Right renal pelvis (tissue), 4 donors: ENCODE data around the gene PUDP. TPM values are rescaled to one million over a fixed set of nuclear protein-coding genes. Genes with fewer than 3 reads are reported as not detected.
"Not testable (repeated sequence)": the region's sequence is repeated elsewhere in the genome, so short reads cannot be mapped to it uniquely, and the experiment has no call there.

Experiments
- DNase-seq, 4 donors: peaks; one replicate each; pipeline ENCODE4 v3.0.0-alpha.2; 2013; ENCODE audit warnings: low read depth in 4 of 4, low spot score in 3 of 4, missing footprints in 1 of 4
- polyA plus RNA-seq, 4 donors: library from polyadenylated mRNA; unstranded; fragments of 120-200 nt; gene quantifications; one replicate each; pipeline ENCODE4 v1.2.1, GENCODE V29; 2013; ENCODE audit not compliant: insufficient read length in 4 of 4

PUDP gene
- polyA plus RNA-seq, 4 donors = 21.0 to 25.8 (median 25.1) TPM

- no peak for DNase-seq
These were observed 37.1 kb downstream of the PUDP start for GRCh38 chrX:7110821-7111276.

GRCh38 chrX:7109838-7110793 is 37.8 kb downstream of the PUDP start:
- DNase-seq = no peak

GRCh38 chrX:7109049-7109531 is 38.9 kb downstream of the PUDP start:
- no peak for DNase-seq

DNA sequence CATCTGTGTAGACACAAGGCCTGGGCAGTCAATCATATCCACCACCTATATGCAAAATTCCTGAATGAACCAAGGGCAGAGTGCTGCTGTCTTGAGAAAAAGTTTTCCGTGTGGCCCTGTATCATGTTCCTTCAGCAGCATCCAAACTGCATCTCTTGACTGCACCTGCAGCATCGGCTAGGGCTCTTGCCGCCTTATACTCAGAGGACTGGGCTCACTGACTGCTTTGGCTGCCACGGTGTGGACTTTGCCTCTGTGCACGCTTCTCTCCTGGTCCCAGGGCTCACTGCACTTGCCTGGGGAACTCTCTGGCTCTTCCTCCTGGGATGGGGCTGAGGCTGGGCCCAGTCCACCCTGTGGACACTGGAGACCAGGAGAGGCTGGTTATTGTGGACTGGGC is 39.9 kb downstream of the PUDP start:
- DNase-seq = no peak

DNA sequence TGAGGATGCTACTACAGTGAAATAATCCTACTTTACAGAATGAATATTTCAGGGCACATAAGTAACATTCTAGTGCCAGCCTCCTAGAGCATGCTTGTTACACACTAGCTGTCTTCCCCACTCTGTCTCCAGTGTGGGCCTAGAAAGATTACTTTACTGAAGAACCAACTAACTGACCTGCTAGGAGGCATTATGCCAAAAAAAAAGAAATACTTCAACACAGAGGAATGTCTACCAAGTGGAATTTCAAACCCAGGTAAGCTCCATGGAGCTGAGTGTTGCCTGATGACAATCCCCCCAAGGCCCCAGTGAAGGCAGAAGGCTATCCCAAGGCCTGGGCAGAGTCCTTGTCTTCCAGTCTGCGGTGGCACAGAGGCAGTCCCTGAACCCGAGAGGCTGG is 41.3 kb downstream of the PUDP start:
- DNase-seq = no peak

DNA sequence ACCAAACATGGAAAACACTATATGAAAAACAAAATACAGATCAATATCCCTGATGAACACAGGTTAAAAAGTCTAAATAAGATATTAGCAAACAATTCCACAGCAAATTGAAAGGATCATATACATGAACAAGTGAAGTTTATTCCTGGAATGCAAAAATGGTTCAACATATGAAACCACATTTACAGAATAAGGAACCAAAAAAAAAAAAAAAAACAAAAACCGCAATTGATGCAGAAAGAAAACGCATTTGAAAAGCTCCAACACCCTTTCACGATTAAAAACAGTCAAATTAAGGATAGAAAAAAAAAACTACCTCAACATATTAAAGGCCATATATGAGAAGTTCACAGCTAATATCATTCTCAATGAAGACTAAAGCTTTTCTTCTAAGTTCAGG is 45.8 kb downstream of the PUDP start:
- DNase-seq = no peak

DNA sequence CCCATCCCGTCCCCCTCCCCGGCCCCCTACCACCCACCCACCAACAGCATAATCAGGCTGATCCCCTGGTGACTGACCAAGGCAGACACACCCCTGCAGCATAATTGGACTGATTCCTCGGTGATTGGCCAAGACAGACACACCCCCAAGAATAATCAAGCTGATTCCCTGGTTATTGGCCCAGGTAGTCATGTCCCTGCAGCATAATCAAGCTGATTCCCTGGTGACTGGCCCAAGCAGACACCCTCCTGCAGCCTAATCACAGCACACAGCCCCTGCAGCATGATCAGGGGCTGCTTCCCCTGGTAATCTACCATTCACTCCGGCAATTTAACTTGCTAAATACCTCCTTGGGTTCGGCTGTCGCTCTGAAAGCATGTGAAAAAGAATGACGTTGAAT is 47.9 kb downstream of the PUDP start:
- no peak for DNase-seq

- DNase-seq = not testable (repeated sequence)
These were observed 52.3 kb downstream of the PUDP start for GRCh38 chrX:7095657-7096056.

GRCh38 chrX:7093305-7093704 is 54.6 kb downstream of the PUDP start:
- no peak for DNase-seq

DNA sequence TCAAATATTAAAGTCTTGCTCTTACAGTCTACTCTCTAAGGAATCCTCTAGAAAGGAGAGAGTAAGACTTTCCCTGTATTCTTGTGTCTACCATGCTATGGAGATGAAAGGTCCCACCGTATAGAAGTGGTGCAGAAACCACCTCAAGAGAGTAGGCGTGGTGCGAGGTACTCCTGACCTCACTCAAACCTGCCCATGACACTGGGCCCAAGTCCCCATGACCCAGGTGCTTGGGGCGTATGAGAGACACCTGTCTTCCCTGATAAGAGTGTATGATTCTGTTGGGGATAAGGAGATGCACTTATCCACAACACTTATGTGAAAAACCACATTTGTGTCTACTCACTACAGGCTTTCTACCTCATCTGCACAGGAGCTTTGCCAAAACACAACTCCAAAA is 55.4 kb downstream of the PUDP start:
- no peak for DNase-seq

DNA sequence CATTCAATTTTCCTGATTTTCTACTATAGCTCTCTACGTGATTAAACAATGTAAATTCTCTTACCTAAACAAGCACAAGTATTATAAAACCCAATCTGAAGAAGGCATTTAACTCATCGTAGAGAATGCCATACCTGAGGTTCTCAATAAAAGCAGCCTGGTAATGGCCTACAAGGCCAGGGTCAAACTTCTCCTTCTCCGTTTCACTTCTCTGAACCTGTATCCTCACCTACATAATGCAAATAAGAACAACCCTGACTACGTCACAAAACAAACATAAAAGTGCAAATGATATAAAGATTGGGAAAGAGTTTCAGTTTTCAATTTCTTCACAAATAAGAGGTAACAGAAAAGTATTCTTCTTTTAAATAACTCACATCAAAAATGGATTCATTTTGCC is 56.0 kb downstream of the PUDP start:
- DNase-seq = no peak

- DNase-seq = no peak
These were observed 57.3 kb downstream of the PUDP start for GRCh38 chrX:7090641-7091040.

DNA sequence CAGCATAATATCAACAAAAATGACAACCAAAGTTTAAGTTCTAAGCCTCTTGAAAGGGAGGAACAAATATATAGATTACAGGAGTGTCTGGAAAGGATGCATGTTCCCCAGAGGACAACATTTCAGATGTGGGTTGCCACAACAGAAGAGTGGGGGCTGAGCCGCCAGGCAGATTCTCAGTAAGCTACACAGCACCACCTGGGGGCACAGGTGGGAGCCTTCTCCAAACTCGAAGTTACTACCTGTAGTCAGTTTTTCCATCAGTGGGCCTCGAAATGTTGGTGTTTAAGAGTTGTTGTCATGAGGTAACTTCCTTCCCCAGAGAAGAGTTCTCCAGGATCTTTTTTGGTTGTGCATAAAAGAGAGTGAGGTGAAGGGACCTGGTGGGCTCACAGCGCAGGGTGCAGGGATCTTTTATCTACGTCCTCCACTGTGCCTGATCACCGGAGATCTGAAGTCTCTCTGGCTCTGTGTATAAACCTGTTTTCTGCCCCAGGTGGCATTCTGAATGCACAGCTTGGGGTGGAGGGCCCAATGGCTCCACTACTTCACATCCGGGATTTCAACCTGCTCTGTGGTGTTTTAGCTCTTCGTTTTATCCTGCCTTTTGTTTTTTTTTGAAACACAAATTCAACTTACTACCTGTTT is 58.9 kb downstream of the PUDP start:
- DNase-seq = no peak

DNA sequence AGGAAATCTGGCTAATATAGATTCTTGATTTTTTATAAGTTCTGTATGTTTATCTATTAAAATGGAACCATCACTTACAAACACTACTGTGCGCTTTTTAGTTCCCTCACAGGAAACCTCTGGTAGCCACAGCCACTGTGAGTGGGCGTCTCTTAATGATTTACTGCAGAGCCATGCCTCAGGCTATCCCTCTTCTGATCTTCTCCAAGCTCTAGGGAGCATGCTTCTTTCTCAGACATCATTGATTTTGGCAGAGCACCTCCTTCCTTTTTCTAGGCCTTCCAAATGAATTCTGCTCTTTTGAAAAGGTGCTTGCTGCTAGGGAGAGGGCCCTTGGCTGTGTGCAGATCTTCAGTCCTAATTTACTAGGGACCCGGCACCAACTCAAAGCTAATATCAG is 61.6 kb downstream of the PUDP start:
- no peak for DNase-seq

- no peak for DNase-seq
These were observed 62.1 kb downstream of the PUDP start for GRCh38 chrX:7085879-7086278.

GRCh38 chrX:7084841-7085240 is 63.1 kb downstream of the PUDP start:
- DNase-seq = no peak

- DNase-seq = no peak
These were observed 64.2 kb downstream of the PUDP start for GRCh38 chrX:7083468-7084396.

DNA sequence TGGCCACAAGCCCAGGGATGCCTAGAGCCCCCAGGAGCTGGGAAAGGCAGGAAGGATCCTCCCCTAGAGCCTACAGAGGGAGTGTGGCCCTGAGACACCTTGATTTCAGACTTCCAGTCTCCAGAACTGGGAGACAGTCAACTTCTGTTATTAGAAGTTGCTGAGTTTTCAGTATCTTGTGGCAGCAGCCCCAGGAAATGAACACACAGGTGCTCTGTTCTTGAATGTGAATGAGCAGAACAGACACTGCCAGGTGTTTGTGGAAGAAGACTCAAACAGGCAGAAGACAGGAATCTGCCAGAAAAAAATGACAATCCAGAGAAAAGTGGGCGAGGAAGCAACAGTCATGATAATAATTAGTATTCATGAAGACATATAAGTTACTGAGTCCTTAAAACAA is 64.9 kb downstream of the PUDP start:
- DNase-seq = no peak

DNA sequence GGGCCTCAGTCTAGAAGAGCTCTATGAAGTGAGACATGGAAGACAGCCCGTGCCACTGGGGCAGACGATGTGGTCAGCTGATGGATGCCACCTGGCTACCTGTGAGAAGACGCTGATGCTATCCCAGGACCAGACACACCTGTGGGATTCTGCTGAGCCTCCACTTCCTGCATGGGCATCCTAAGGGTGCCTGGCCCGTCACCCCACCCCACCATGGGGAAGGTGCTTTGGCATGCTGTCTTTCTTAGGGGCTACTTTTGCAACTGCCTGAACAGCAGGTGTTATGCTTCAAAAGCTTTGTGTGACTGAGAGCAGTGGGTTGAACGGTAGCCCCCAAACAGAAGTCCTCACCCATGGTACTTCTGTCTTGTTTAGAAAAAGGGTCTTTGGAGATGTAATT is 65.4 kb downstream of the PUDP start:
- no peak for DNase-seq
